Mesenchymal stem cell (in vitro differentiated cells and primary cell): Measurements from ENCODE around the gene LRP6.

Experiments used
- DNase-seq: peaks from one replicate; pipeline ENCODE4 v3.0.0-alpha.2; 2013
- H2AFZ ChIP-seq: one replicate; pipeline ENCODE4 v1.6.1; 2013; ENCODE audit warnings: low read depth, mild to moderate bottlenecking, control low read depth, inconsistent platforms, low read length, moderate library complexity
- H2AK5ac ChIP-seq: 2 replicates; pipeline ENCODE4 v1.6.1; 2013; ENCODE audit warnings: low read length, moderate library complexity, mild to moderate bottlenecking, inconsistent platforms; ENCODE audit not compliant: severe bottlenecking
- H2BK120ac ChIP-seq: one replicate; pipeline ENCODE4 v1.6.1; 2013; ENCODE audit warnings: low read depth, mild to moderate bottlenecking, inconsistent platforms, low read length, moderate library complexity
- H2BK12ac ChIP-seq, 2 experiments: one replicate each; pipeline ENCODE4 v1.6.1; 2013; ENCODE audit warnings: inconsistent platforms in 2 of 2, low read length in 2 of 2, mild to moderate bottlenecking in 2 of 2, moderate library complexity in 2 of 2, control low read depth in 1 of 2
- H2BK15ac ChIP-seq: one replicate; pipeline ENCODE4 v1.6.1; 2013; ENCODE audit warnings: mild to moderate bottlenecking, low read depth, inconsistent platforms; ENCODE audit not compliant: poor library complexity, severe bottlenecking
- H2BK5ac ChIP-seq: 2 replicates; pipeline ENCODE4 v1.6.1; 2013; ENCODE audit warnings: low read depth, mild to moderate bottlenecking, low read length, control low read depth, inconsistent platforms; ENCODE audit not compliant: poor library complexity, severe bottlenecking
- H3K14ac ChIP-seq, 2 experiments: one replicate each; pipeline ENCODE4 v1.6.1; 2013; ENCODE audit warnings: inconsistent platforms in 2 of 2, low read length in 2 of 2, control low read depth in 1 of 2, mild to moderate bottlenecking in 1 of 2, moderate library complexity in 1 of 2
- H3K18ac ChIP-seq, 2 experiments: one replicate each; pipeline ENCODE4 v1.6.1; 2013; ENCODE audit warnings: inconsistent platforms in 2 of 2, low read length in 2 of 2, control low read depth in 1 of 2, low read depth in 1 of 2, mild to moderate bottlenecking in 1 of 2
- H3K23ac ChIP-seq, 2 experiments: one replicate each; pipeline ENCODE4 v1.6.1; 2013; ENCODE audit warnings: inconsistent platforms in 2 of 2, low read length in 2 of 2, mild to moderate bottlenecking in 2 of 2, moderate library complexity in 2 of 2, control low read depth in 1 of 2
- H3K27ac ChIP-seq: 2 replicates; pipeline ENCODE4 v1.5.1; 2013; ENCODE audit warnings: mild to moderate bottlenecking, moderate library complexity, low read length, control low read depth, inconsistent platforms; ENCODE audit not compliant: poor library complexity, severe bottlenecking
- H3K27me3 ChIP-seq, 2 experiments: 2 replicates each; pipeline versions ENCODE4 v1.6.1 to v1.7.0; 2013; ENCODE audit warnings: low read length in 2 of 2, mild to moderate bottlenecking in 2 of 2, moderate library complexity in 2 of 2, control low read depth in 1 of 2, inconsistent platforms in 1 of 2; ENCODE audit not compliant: control insufficient read depth in 1 of 2, insufficient read depth in 1 of 2
- H3K36me3 ChIP-seq, 2 experiments: 2 replicates each; pipeline versions ENCODE4 v1.6.1 to v1.7.0; 2013; ENCODE audit warnings: low read length in 2 of 2, control low read depth in 1 of 2, inconsistent platforms in 1 of 2, low read depth in 1 of 2, mild to moderate bottlenecking in 1 of 2; ENCODE audit not compliant: insufficient read depth in 2 of 2, control insufficient read depth in 1 of 2
- H3K4ac ChIP-seq, 2 experiments: one replicate each; pipeline ENCODE4 v1.6.1; 2013; ENCODE audit warnings: inconsistent platforms in 2 of 2, low read length in 2 of 2, mild to moderate bottlenecking in 2 of 2, moderate library complexity in 2 of 2, control low read depth in 1 of 2, low read depth in 1 of 2
- H3K4me1 ChIP-seq: 2 replicates; pipeline ENCODE4 v1.6.1; 2013; ENCODE audit warnings: low read depth, low read length, control low read depth; ENCODE audit not compliant: control insufficient read depth, insufficient read depth
- H3K4me2 ChIP-seq: 2 replicates; pipeline ENCODE4 v1.6.1; 2013; ENCODE audit warnings: low read length, mild to moderate bottlenecking, inconsistent platforms; ENCODE audit not compliant: poor library complexity, severe bottlenecking
- H3K4me3 ChIP-seq, 2 experiments: 2 replicates each; pipeline versions ENCODE4 v1.5.1 to v1.7.0; 2013; ENCODE audit warnings: low read length in 2 of 2, mild to moderate bottlenecking in 2 of 2, control low read depth in 1 of 2, low read depth in 1 of 2; ENCODE audit not compliant: insufficient read depth in 1 of 2
- H3K79me1 ChIP-seq: replicated peaks from 2 replicates; pipeline ENCODE4 v1.6.1; 2013; ENCODE audit warnings: mild to moderate bottlenecking, control low read depth, low read length, inconsistent platforms; ENCODE audit not compliant: poor library complexity, severe bottlenecking
- H3K9ac ChIP-seq: 2 replicates; pipeline ENCODE4 v1.7.0; 2013; ENCODE audit warnings: mild to moderate bottlenecking, low read length, moderate library complexity
- H3K9me3 ChIP-seq: 2 replicates; pipeline ENCODE4 v1.7.0; 2013; ENCODE audit warnings: mild to moderate bottlenecking, low read length; ENCODE audit not compliant: control insufficient read depth
- H4K8ac ChIP-seq: one replicate; pipeline ENCODE4 v1.6.1; 2013; ENCODE audit warnings: inconsistent platforms, mild to moderate bottlenecking, low read length, moderate library complexity
- H4K91ac ChIP-seq: one replicate; pipeline ENCODE4 v1.6.1; 2013; ENCODE audit warnings: mild to moderate bottlenecking, low read length, inconsistent platforms
- WGBS: methylation state at CpG from one replicate; pipeline ENCODE4 v1.1.7; 2013; ENCODE audit warnings: mixed read lengths; 5-methylcytosine and 5-hydroxymethylcytosine counted together

Gene LRP6

DNA sequence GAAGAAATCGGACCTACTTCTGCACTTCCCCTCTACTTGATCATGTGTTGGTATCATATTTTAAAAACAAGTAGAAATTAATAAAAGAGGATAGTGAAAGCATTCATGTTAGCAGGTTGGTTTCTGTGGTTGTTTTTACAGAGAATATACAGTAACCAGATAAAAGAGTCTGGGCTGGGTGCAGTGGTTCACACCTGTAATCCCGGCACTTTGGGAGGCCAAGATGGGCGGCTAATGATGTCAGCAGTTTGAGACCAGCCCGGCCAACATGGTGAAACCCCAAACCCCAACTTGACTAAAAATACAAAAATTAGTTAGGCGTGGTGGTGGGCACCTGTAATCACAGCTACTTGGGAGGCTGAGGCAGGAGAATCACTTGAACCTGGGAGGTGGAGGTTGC, 55.9 kb downstream of the LRP6 start:
- no peak for DNase-seq
- Histone ChIP-seq H3K9ac (no peak overlapping the region), H3K4me3 (no peak overlapping the region), H2BK5ac (no peak overlapping the region), H3K14ac (no peak overlapping the region), H4K8ac (no peak overlapping the region), H3K27me3 (no peaks in the 10 kb centered on the region), H3K23ac (no peak overlapping the region), H3K9me3 (no peaks in the 10 kb centered on the region), H3K4ac (no peak overlapping the region), H2AFZ (no peak overlapping the region), H3K36me3 (peaks cover 0 to 3% of the 10 kb centered on the region in 2 experiments), H3K79me1 (peaks cover 15% of the 10 kb centered on the region), H4K91ac (no peak overlapping the region), H3K4me2 (no peak overlapping the region), H2BK120ac (no peak overlapping the region), H2AK5ac (no peak overlapping the region), H3K27ac (no peak overlapping the region), H2BK15ac (no peak overlapping the region), H3K4me1 (peaks cover 8% of the 10 kb centered on the region), H3K18ac (no peak overlapping the region), H2BK12ac (no peak overlapping the region)
- 98% methylated on average over 4 of the region's 5 CpGs for WGBS

GRCh38 chr12:12210416-12210815, 56.4 kb downstream of the LRP6 start:
- Histone ChIP-seq H3K4me3 (no peak overlapping the region), H3K36me3 (peaks cover 0 to 3% of the 10 kb centered on the region in 2 experiments), H3K9ac (no peak overlapping the region), H2BK5ac (no peak overlapping the region), H3K18ac (no peak overlapping the region), H4K8ac (no peak overlapping the region), H3K4ac (no peak overlapping the region), H3K9me3 (no peaks in the 10 kb centered on the region), H3K79me1 (peaks cover 15% of the 10 kb centered on the region), H4K91ac (no peak overlapping the region), H3K4me2 (no peak overlapping the region), H2BK120ac (no peak overlapping the region), H3K23ac (no peak overlapping the region), H3K27me3 (no peaks in the 10 kb centered on the region), H3K4me1 (peaks cover 6% of the 10 kb centered on the region), H2AK5ac (no peak overlapping the region), H3K27ac (no peak overlapping the region), H2BK15ac (no peak overlapping the region), H3K14ac (no peak overlapping the region), H2BK12ac (no peak overlapping the region), H2AFZ (no peak overlapping the region)
- WGBS: 80% methylated on average over 1 of the region's 1 CpG
- no peak for DNase-seq

DNA sequence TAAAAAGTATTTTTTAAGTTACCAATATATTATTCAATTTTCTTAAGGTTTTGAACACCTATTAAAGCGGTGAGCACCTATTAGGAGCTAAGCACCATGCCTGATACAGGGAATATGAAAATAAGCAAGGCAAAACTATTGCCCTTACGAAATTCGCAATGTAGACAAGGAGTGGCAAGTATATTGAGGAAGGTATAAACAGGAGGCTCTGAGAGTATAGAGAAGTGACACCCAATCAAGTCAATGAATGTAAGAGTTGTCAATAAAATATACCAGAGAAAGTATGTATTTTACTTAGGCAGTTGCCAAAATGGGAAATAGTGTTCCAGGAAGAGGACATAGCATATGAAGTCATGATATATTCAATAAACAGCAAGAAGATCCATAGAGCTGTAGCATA, 57.2 kb downstream of the LRP6 start:
- no peaks in the 10 kb centered on the region for H3K27me3 ChIP-seq
- H3K79me1 ChIP-seq: peaks cover 15% of the 10 kb centered on the region
- H3K4ac ChIP-seq: no peak overlapping the region
- H2BK120ac ChIP-seq: no peak overlapping the region
- no peak overlapping the region for H3K18ac ChIP-seq
- 99% methylated on average over 3 of the region's 3 CpGs for WGBS
- H2AFZ ChIP-seq: no peak overlapping the region
- no peak overlapping the region for H4K8ac ChIP-seq
- H3K14ac ChIP-seq: no peak overlapping the region
- H3K27ac ChIP-seq: no peak overlapping the region
- H3K9me3 ChIP-seq: no peaks in the 10 kb centered on the region
- no peak overlapping the region for H2AK5ac ChIP-seq
- no peak overlapping the region for H2BK15ac ChIP-seq
- no peak overlapping the region for H3K23ac ChIP-seq
- no peak overlapping the region for H2BK5ac ChIP-seq
- H3K36me3 ChIP-seq: peaks cover 0 to 3% of the 10 kb centered on the region in 2 experiments
- no peak overlapping the region for H3K4me2 ChIP-seq
- no peak overlapping the region for H3K4me3 ChIP-seq
- H2BK12ac ChIP-seq: no peak overlapping the region
- no peak overlapping the region for H4K91ac ChIP-seq
- H3K4me1 ChIP-seq: peaks cover 4% of the 10 kb centered on the region
- no peak overlapping the region for H3K9ac ChIP-seq
- DNase-seq: no peak

DNA sequence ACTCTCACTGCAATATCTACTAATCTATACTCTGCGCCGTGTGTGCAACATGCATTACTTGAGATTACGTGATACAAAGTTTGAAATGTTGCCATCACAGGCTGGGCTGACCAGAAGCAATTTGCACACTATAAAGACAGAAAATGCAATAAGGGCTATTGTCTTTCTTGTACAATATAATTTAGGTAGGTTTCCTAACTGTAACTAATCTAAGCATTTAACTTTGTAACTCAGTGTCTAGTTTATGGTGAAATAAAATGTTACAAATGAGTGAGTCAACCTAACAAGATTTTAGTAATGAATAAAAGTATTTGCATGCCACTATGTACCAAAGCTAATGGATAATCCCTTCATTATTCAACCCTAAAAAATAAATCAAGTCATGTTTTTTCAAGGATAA, 57.8 kb downstream of the LRP6 start:
- no peaks in the 10 kb centered on the region for H3K27me3 ChIP-seq
- H2BK120ac ChIP-seq: no peak overlapping the region
- H3K18ac ChIP-seq: no peak overlapping the region
- H3K27ac ChIP-seq: no peak overlapping the region
- H2BK15ac ChIP-seq: no peak overlapping the region
- H3K4me3 ChIP-seq: no peak overlapping the region
- H4K91ac ChIP-seq: no peak overlapping the region
- no peak overlapping the region for H2AK5ac ChIP-seq
- H3K4me1 ChIP-seq: peaks cover 4% of the 10 kb centered on the region
- no peak overlapping the region for H3K4ac ChIP-seq
- peaks cover 15% of the 10 kb centered on the region for H3K79me1 ChIP-seq
- 87% methylated on average over 3 of the region's 3 CpGs for WGBS
- H3K9ac ChIP-seq: no peak overlapping the region
- no peak overlapping the region for H3K23ac ChIP-seq
- peaks cover 0 to 3% of the 10 kb centered on the region in 2 experiments for H3K36me3 ChIP-seq
- no peak overlapping the region for H4K8ac ChIP-seq
- no peak overlapping the region for H2AFZ ChIP-seq
- H2BK5ac ChIP-seq: no peak overlapping the region
- no peak overlapping the region for H3K4me2 ChIP-seq
- no peak for DNase-seq
- H3K9me3 ChIP-seq: no peaks in the 10 kb centered on the region
- no peak overlapping the region for H2BK12ac ChIP-seq
- no peak overlapping the region for H3K14ac ChIP-seq
